HUES48 (cell line): ENCODE results near the gene CABP2.

ENCODE experiments used
- H3K27ac ChIP-seq: one replicate; pipeline ENCODE4 v1.7.0; 2013; ENCODE audit warnings: low read depth, low read length, inconsistent platforms
- H3K27me3 ChIP-seq: 2 replicates; pipeline ENCODE4 v1.6.1; 2013; ENCODE audit warnings: mild to moderate bottlenecking, low read length; ENCODE audit not compliant: control insufficient read depth, insufficient read depth
- H3K36me3 ChIP-seq: 2 replicates; pipeline ENCODE4 v1.6.1; 2013; ENCODE audit warnings: low read length; ENCODE audit not compliant: control insufficient read depth, insufficient read depth
- H3K4me1 ChIP-seq: 2 replicates; pipeline ENCODE4 v1.6.1; 2013; ENCODE audit warnings: mild to moderate bottlenecking, low read length; ENCODE audit not compliant: control insufficient read depth, insufficient read depth
- H3K4me3 ChIP-seq: 2 replicates; pipeline ENCODE4 v1.5.1; 2013; ENCODE audit warnings: mild to moderate bottlenecking, low read depth, low read length
- H3K9ac ChIP-seq: 2 replicates; pipeline ENCODE4 v1.6.1; 2013; ENCODE audit warnings: mild to moderate bottlenecking, low read depth, low read length, moderate library complexity
- H3K9me3 ChIP-seq: 2 replicates; pipeline ENCODE4 v1.6.1; 2013; ENCODE audit warnings: low read length; ENCODE audit not compliant: control insufficient read depth, insufficient read depth

The CABP2 gene

GRCh38 chr11:67507242-67507863, 15.9 kb downstream of the CABP2 start:
- H3K9me3 ChIP-seq, result no peaks in the 10 kb centered on the region
- H3K36me3 ChIP-seq, result peaks cover 6% of the 10 kb centered on the region; the same call in 1 of the 2 replicates
- peaks cover 18% of the 10 kb centered on the region for H3K4me1 ChIP-seq
- H3K27me3 ChIP-seq, result peaks cover 7% of the 10 kb centered on the region; the same call in 1 of the 2 replicates
- peak overlapping the region; percentile 46 for H3K9ac ChIP-seq
- peak overlapping the region; percentile 81 for H3K27ac ChIP-seq
- H3K4me3 ChIP-seq, result peak overlapping the region; percentile 87

- no peaks in the 10 kb centered on the region for H3K9me3 ChIP-seq
- no peak overlapping the region for H3K9ac ChIP-seq
- peaks cover 7% of the 10 kb centered on the region; the same call in 1 of the 2 replicates for H3K27me3 ChIP-seq
- peaks cover 12% of the 10 kb centered on the region; the same call in 1 of the 2 replicates for H3K36me3 ChIP-seq
- H3K27ac ChIP-seq, result peak overlapping the region; percentile 47
- peaks cover 18% of the 10 kb centered on the region for H3K4me1 ChIP-seq
- no peak overlapping the region for H3K4me3 ChIP-seq
Observed at GRCh38 chr11:67506426-67507051, 16.7 kb downstream of the CABP2 start.

- no peak overlapping the region for H3K9ac ChIP-seq
- H3K4me3 ChIP-seq, result peak overlapping the region; percentile 85
- H3K36me3 ChIP-seq, result peaks cover 19% of the 10 kb centered on the region; the same call in 1 of the 2 replicates
- H3K9me3 ChIP-seq, result no peaks in the 10 kb centered on the region
- peaks cover 7% of the 10 kb centered on the region; the same call in 1 of the 2 replicates for H3K27me3 ChIP-seq
- H3K27ac ChIP-seq, result peak overlapping the region; percentile 75
- H3K4me1 ChIP-seq, result peaks cover 18% of the 10 kb centered on the region
Observed at GRCh38 chr11:67505605-67506396, 17.4 kb downstream of the CABP2 start.

- H3K27ac ChIP-seq, result peak within 1 kb of the TSS; percentile 75
- peaks cover 7% of the 10 kb centered on the region; the same call in 1 of the 2 replicates for H3K27me3 ChIP-seq
- no peak within 1 kb of the TSS for H3K9ac ChIP-seq
- peaks cover 18% of the 10 kb centered on the region for H3K4me1 ChIP-seq
- H3K36me3 ChIP-seq, result peaks cover 25% of the 10 kb centered on the region
- H3K4me3 ChIP-seq, result peak within 1 kb of the TSS; percentile 85
- H3K9me3 ChIP-seq, result no peaks in the 10 kb centered on the region
Observed at GRCh38 chr11:67504950-67505581, 18.2 kb downstream of the CABP2 start, which contains the start of gene PITPNM1. Gene PITPNM1, minus strand, starts transcription at chr11:67505363. Its CDS starts 1,183 bp downstream, at chr11:67504180.

- peaks cover 25% of the 10 kb centered on the region for H3K36me3 ChIP-seq
- peak overlapping the region; percentile 75 for H3K27ac ChIP-seq
Observed at GRCh38 chr11:67504005-67504949, 19.0 kb downstream of the CABP2 start.

GRCh38 chr11:67503119-67504004, 19.9 kb downstream of the CABP2 start:
- peaks cover 29% of the 10 kb centered on the region for H3K36me3 ChIP-seq
- H3K27me3 ChIP-seq, result peaks cover 7% of the 10 kb centered on the region; the same call in 1 of the 2 replicates
- H3K9ac ChIP-seq, result no peak overlapping the region
- peaks cover 18% of the 10 kb centered on the region for H3K4me1 ChIP-seq
- H3K27ac ChIP-seq, result no peak overlapping the region
- H3K9me3 ChIP-seq, result no peaks in the 10 kb centered on the region
- H3K4me3 ChIP-seq, result peak overlapping the region; percentile 85

More at GRCh38 chr11:67504005-67504949, 19.0 kb downstream of the CABP2 start:
- Histone ChIP-seq H3K27me3 (peaks cover 7% of the 10 kb centered on the region; the same call in 1 of the 2 replicates), H3K4me1 (peaks cover 18% of the 10 kb centered on the region), H3K4me3 (peak overlapping the region; percentile 85), H3K9me3 (no peaks in the 10 kb centered on the region), H3K9ac (no peak overlapping the region)

GRCh38 chr11:67502328-67502979, 20.8 kb downstream of the CABP2 start:
- H3K36me3 ChIP-seq, result peaks cover 35% of the 10 kb centered on the region
- no peaks in the 10 kb centered on the region for H3K9me3 ChIP-seq
- no peak overlapping the region for H3K27ac ChIP-seq
- H3K4me1 ChIP-seq, result peaks cover 18% of the 10 kb centered on the region
- no peak overlapping the region for H3K4me3 ChIP-seq
- H3K9ac ChIP-seq, result no peak overlapping the region
- H3K27me3 ChIP-seq, result peaks cover 7% of the 10 kb centered on the region; the same call in 1 of the 2 replicates

- peaks cover 12% of the 10 kb centered on the region for H3K4me1 ChIP-seq
- H3K27ac ChIP-seq, result no peak overlapping the region
- H3K9me3 ChIP-seq, result no peaks in the 10 kb centered on the region
- H3K4me3 ChIP-seq, result no peak overlapping the region
- H3K27me3 ChIP-seq, result peaks cover 7% of the 10 kb centered on the region; the same call in 1 of the 2 replicates
- peaks cover 37% of the 10 kb centered on the region for H3K36me3 ChIP-seq
- H3K9ac ChIP-seq, result no peak overlapping the region
Observed at GRCh38 chr11:67501854-67502253, 21.4 kb downstream of the CABP2 start.
